ENCODE measurements around the gene NOXO1.

NOXO1 gene

GRCh38 chr16:2001035-2001434 is 19.8 kb upstream of the NOXO1 start:
- no peak overlapping the region for H3K27ac ChIP-seq
- TF ChIP-seq CTCF (IDR thresholded peaks at IDR 0.05; ENCODE audit: low read depth, low read length, missing control alignments): no peak
- no peaks in the 10 kb centered on the region for H3K27me3 ChIP-seq (replicated peaks)
- H3K4me3 ChIP-seq (ENCODE audit: low read depth, low read length): no peak overlapping the region
- peaks cover 69% of the 10 kb centered on the region for H3K36me3 ChIP-seq (replicated peaks)
- no peak for DNase-seq
- in situ Hi-C loops (cut with HindIII; ENCODE audit: low pct_ligation_motif_present, low sequenced_read_pairs): no loop called here

- in situ Hi-C loops (cut with HindIII; ENCODE audit: low pct_ligation_motif_present, low sequenced_read_pairs): no loop called here
- H3K4me3 ChIP-seq (ENCODE audit: low read depth, low read length): no peak overlapping the region
- TF ChIP-seq CTCF (IDR thresholded peaks at IDR 0.05; ENCODE audit: low read depth, low read length, missing control alignments): no peak
- no peak for DNase-seq
- H3K27me3 ChIP-seq (replicated peaks): no peaks in the 10 kb centered on the region
- no peak overlapping the region for H3K27ac ChIP-seq
- peaks cover 69% of the 10 kb centered on the region for H3K36me3 ChIP-seq (replicated peaks)
These were observed 18.7 kb upstream of the NOXO1 start for GRCh38 chr16:1999866-2000514.

- Histone ChIP-seq H3K4me3 (ENCODE audit: low read depth, low read length) (no peak overlapping the region), H3K27me3 (replicated peaks) (no peaks in the 10 kb centered on the region), H3K36me3 (replicated peaks) (peaks cover 69% of the 10 kb centered on the region), H3K27ac (no peak overlapping the region)
- in situ Hi-C loops (cut with HindIII; ENCODE audit: low pct_ligation_motif_present, low sequenced_read_pairs): no loop called here
- no peak for DNase-seq
- TF ChIP-seq CTCF (IDR thresholded peaks at IDR 0.05; ENCODE audit: low read depth, low read length, missing control alignments): no peak
These were observed 17.9 kb upstream of the NOXO1 start for GRCh38 chr16:1998852-1999801.

- no peak for TF ChIP-seq CTCF (IDR thresholded peaks at IDR 0.05; ENCODE audit: low read depth, low read length, missing control alignments)
- no peak overlapping the region for H3K27ac ChIP-seq
- H3K27me3 ChIP-seq (replicated peaks): no peaks in the 10 kb centered on the region
- in situ Hi-C loops (cut with HindIII; ENCODE audit: low pct_ligation_motif_present, low sequenced_read_pairs): no loop called here
- peaks cover 67% of the 10 kb centered on the region for H3K36me3 ChIP-seq (replicated peaks)
- H3K4me3 ChIP-seq (ENCODE audit: low read depth, low read length): no peak overlapping the region
- no peak for DNase-seq
These were observed 17.1 kb upstream of the NOXO1 start for GRCh38 chr16:1998360-1998835.

- no peak for DNase-seq
- no peak overlapping the region for H3K4me3 ChIP-seq (ENCODE audit: low read depth, low read length)
- H3K27me3 ChIP-seq (replicated peaks): no peaks in the 10 kb centered on the region
- H3K36me3 ChIP-seq (replicated peaks): peaks cover 60% of the 10 kb centered on the region
- no peak for TF ChIP-seq CTCF (IDR thresholded peaks at IDR 0.05; ENCODE audit: low read depth, low read length, missing control alignments)
- no peak overlapping the region for H3K27ac ChIP-seq
- in situ Hi-C loops (cut with HindIII; ENCODE audit: low pct_ligation_motif_present, low sequenced_read_pairs): no loop called here
These were observed 16.5 kb upstream of the NOXO1 start for GRCh38 chr16:1997494-1998359.

Data from brain microvascular endothelial cell (primary cell).